Keratinocyte (primary cell): ENCODE results near the gene C2. TPM values are rescaled to one million over a fixed set of nuclear protein-coding genes. Genes with fewer than 3 reads are reported as not detected.

Experiments
- DNase-seq: peaks from one replicate; pipeline ENCODE4 v3.0.0-alpha.2; 2011; ENCODE audit warnings: low read depth, missing footprints, low spot score
- FAIRE-seq: peaks from 2 replicates; lab custom pipeline; 2011; peaks lifted over from hg19 to GRCh38; lab: Jason Lieb, UNC
- H2AFZ ChIP-seq: 2 replicates; pipeline ENCODE4 v1.6.0; 2012; ENCODE audit warnings: low read length, control low read depth, inconsistent platforms; ENCODE audit not compliant: control insufficient read depth
- H3K27ac ChIP-seq: 2 replicates; pipeline ENCODE4 v1.5.1; 2011; ENCODE audit warnings: low read length; ENCODE audit not compliant: control insufficient read depth, insufficient read depth
- H3K27me3 ChIP-seq: 3 replicates; pipeline ENCODE4 v1.6.0; 2011; ENCODE audit warnings: low read length; ENCODE audit not compliant: control insufficient read depth, insufficient read depth; ENCODE audit errors: extremely low read depth
- H3K36me3 ChIP-seq, 2 experiments: 2 replicates in 1 of 2; 3 replicates in 1 of 2; pipeline ENCODE4 v1.5.1; 2011; ENCODE audit warnings: low read length in 2 of 2, mild to moderate bottlenecking in 1 of 2; ENCODE audit not compliant: control insufficient read depth in 2 of 2, insufficient read depth in 2 of 2; ENCODE audit errors: extremely low read depth in 1 of 2
- H3K4me1 ChIP-seq: 3 replicates; pipeline ENCODE4 v1.5.1; 2011; ENCODE audit warnings: low read length; ENCODE audit not compliant: control insufficient read depth, insufficient read depth; ENCODE audit errors: extremely low read depth
- H3K4me2 ChIP-seq: 3 replicates; pipeline ENCODE4 v1.6.0; 2011; ENCODE audit warnings: low read depth, low read length; ENCODE audit not compliant: control insufficient read depth, insufficient read depth; ENCODE audit errors: extremely low read depth
- H3K4me3 ChIP-seq, 3 experiments: fragments of 200-600 bp in 1 of 3; sonication (generic) in 1 of 3; 2 replicates in 2 of 3; 3 replicates in 1 of 3; pipeline ENCODE4 v1.5.1; 2011 to 2016; ENCODE audit warnings: low read length in 3 of 3, mild to moderate bottlenecking in 3 of 3, control low read depth in 2 of 3, inconsistent platforms in 1 of 3, low read depth in 1 of 3, mixed read lengths in 1 of 3, mixed run types in 1 of 3, moderate library complexity in 1 of 3; ENCODE audit not compliant: control insufficient read depth in 2 of 3, insufficient read depth in 2 of 3; ENCODE audit errors: extremely low read depth in 1 of 3
- H3K79me2 ChIP-seq: 2 replicates; pipeline ENCODE4 v1.6.0; 2012; ENCODE audit warnings: low read length; ENCODE audit not compliant: control insufficient read depth, insufficient read depth
- H3K9ac ChIP-seq: 3 replicates; pipeline ENCODE4 v1.6.0; 2011; ENCODE audit warnings: low read length; ENCODE audit not compliant: control insufficient read depth, insufficient read depth; ENCODE audit errors: extremely low read depth
- H3K9me1 ChIP-seq: 3 replicates; pipeline ENCODE4 v1.6.0; 2011; ENCODE audit warnings: low read length; ENCODE audit not compliant: control insufficient read depth, insufficient read depth; ENCODE audit errors: extremely low read depth
- H3K9me3 ChIP-seq: 2 replicates; pipeline ENCODE4 v1.5.1; 2012; ENCODE audit warnings: low read depth, low read length; ENCODE audit not compliant: control insufficient read depth
- H4K20me1 ChIP-seq: 3 replicates; pipeline ENCODE4 v1.6.0; 2011; ENCODE audit warnings: low read length; ENCODE audit not compliant: control insufficient read depth, insufficient read depth; ENCODE audit errors: extremely low read depth
- EZH2 ChIP-seq: IDR thresholded peaks from one replicate; pipeline ENCODE4 v1.6.1; 2012; ENCODE audit warnings: inconsistent platforms, mild to moderate bottlenecking, low read length, moderate library complexity
- dilution Hi-C: fragments of 300-500 bp; cut with MboI; formaldehyde crosslinking; loops from one replicate; pipeline ENCODE4 v1.7.0; 2020; ENCODE audit warnings: low sequenced_read_pairs; ENCODE audit not compliant: extremely low pct_ligation_motif_present
- polyA plus RNA-seq, 5 experiments: library from polyadenylated mRNA; depleted of rRNA in 3 of 5; stranded (reverse) in 3 of 5; stranded (forward) in 1 of 5; unstranded in 1 of 5; fragments of >200 nt; gene quantifications; 1 replicate in 1 of 5; 2 replicates in 3 of 5; 3 replicates in 1 of 5; pipeline versions ENCODE4 v1.2.1 to v1.2.3, GENCODE V29; 2011 to 2012; ENCODE audit warnings: missing spikeins in 2 of 5, low read depth in 1 of 5, low replicate concordance in 1 of 5
- TF ChIP-seq, protein P1 (sequence below), 3 experiments: IDR thresholded peaks in 1 of 3; conservative IDR thresholded peaks in 1 of 3; optimal IDR thresholded peaks in 1 of 3; 2 replicates in 2 of 3; 3 replicates in 1 of 3; pipeline versions ENCODE3 to v1.5.1; 2011; ENCODE audit warnings: low read length in 3 of 3, mild to moderate bottlenecking in 3 of 3, moderate library complexity in 2 of 3, control low read depth in 1 of 3, inconsistent platforms in 1 of 3; ENCODE audit not compliant: insufficient read depth in 2 of 3; ENCODE audit errors: extremely low read depth in 1 of 3

Gene C2
- polyA plus RNA-seq, 1 donor (not counting 4 experiments of a cell fraction or from before 2014, with no cell fraction given) = not detected

DNA sequence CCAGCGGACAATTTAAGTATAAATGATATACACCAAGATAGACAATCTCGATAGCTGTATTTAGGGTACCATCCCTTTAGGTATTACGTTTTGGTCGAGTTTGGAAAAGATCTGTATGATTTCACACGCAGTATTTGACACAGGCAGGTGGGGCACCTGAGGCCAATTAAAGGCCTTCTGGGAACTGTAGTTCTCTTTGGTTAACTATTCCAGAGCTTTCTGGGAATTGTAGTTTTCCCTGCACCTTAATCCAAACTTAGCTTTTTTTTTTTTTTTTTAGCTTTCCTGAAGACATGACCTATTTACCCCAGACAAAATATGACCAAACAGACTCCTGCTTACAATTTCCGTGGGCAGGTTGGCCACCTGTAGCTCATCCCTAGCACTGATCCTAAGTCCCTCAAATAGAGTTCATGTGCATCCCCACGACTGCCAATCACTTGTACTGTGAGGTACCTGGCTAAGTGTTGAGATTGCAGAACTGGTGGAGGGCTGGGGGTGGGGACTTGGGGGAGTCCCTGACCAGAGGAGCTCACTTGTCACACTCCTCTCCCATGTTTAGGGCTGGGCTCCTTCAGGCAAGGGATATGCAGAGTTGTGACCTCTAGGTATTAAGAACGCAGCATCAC is 29.0 kb upstream of the C2 start:
- H3K36me3 ChIP-seq = peaks cover 1 to 5% of the 10 kb centered on the region in 2 experiments
- H3K4me2 ChIP-seq = peak overlapping the region; percentile 95
- no peaks in the 10 kb centered on the region for H3K9me1 ChIP-seq
- H3K79me2 ChIP-seq = no peaks in the 10 kb centered on the region
- peak overlapping the region; percentile 80 for H3K9ac ChIP-seq
- no peak for DNase-seq
- H3K4me1 ChIP-seq = peaks cover 13% of the 10 kb centered on the region
- no peak for TF ChIP-seq EZH2
- TF ChIP-seq, protein P1, sequence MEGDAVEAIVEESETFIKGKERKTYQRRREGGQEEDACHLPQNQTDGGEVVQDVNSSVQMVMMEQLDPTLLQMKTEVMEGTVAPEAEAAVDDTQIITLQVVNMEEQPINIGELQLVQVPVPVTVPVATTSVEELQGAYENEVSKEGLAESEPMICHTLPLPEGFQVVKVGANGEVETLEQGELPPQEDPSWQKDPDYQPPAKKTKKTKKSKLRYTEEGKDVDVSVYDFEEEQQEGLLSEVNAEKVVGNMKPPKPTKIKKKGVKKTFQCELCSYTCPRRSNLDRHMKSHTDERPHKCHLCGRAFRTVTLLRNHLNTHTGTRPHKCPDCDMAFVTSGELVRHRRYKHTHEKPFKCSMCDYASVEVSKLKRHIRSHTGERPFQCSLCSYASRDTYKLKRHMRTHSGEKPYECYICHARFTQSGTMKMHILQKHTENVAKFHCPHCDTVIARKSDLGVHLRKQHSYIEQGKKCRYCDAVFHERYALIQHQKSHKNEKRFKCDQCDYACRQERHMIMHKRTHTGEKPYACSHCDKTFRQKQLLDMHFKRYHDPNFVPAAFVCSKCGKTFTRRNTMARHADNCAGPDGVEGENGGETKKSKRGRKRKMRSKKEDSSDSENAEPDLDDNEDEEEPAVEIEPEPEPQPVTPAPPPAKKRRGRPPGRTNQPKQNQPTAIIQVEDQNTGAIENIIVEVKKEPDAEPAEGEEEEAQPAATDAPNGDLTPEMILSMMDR (optimal IDR thresholded peaks at IDR 0.05 in 1 of 3, IDR thresholded peaks at IDR 0.05 in 1 of 3, conservative IDR thresholded peaks at IDR 0.05 in 1 of 3; ENCODE audit: extremely low read depth in 1 of 3, insufficient read depth in 2 of 3, low read length in 3 of 3) = peak in 1 of 3 experiments; percentile 11
- H2AFZ ChIP-seq = peak overlapping the region; percentile 89
- FAIRE-seq = peak; percentile 20
- H4K20me1 ChIP-seq = no peaks in the 10 kb centered on the region
- no peaks in the 10 kb centered on the region for H3K9me3 ChIP-seq
- dilution Hi-C loops = no loop called here
- H3K4me3 ChIP-seq = peak overlapping the region; percentile 83 to 88 (median 85)
- H3K27ac ChIP-seq = peak overlapping the region; percentile 74
- no peaks in the 10 kb centered on the region for H3K27me3 ChIP-seq

DNA sequence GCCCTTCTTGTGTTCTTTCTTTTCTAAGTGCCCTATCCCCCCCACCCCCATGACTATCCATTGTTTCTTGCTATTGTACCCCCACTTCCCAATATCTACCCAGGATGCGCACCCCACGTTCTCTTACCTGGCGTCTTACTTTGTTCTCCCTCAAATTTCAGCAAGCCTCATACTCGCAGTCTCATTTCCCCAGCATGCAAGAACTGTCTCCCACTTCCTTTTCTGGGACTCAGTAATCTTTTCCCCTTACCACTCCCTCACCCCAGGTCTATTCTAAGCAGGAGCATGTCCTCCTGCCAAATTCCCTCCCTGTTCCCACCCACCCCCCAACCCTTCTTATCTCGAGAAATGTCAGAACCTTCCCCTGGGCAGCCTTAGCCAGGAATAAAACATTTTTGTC is 28.3 kb upstream of the C2 start:
- dilution Hi-C loops = no loop called here
- peaks cover 13% of the 10 kb centered on the region for H3K4me1 ChIP-seq
- no peak for FAIRE-seq

More for the DNA sequence above, 28.3 kb upstream of the C2 start:
- Histone ChIP-seq H3K27me3 (no peaks in the 10 kb centered on the region), H3K9me1 (no peaks in the 10 kb centered on the region), H2AFZ (no peak overlapping the region), H3K79me2 (no peaks in the 10 kb centered on the region), H3K9ac (no peak overlapping the region), H3K4me3 (no peak overlapping the region), H3K36me3 (peaks cover 1 to 5% of the 10 kb centered on the region in 2 experiments), H3K9me3 (no peaks in the 10 kb centered on the region), H3K4me2 (no peak overlapping the region), H3K27ac (no peak overlapping the region), H4K20me1 (no peaks in the 10 kb centered on the region)
- no peak for DNase-seq
- TF ChIP-seq, protein P1 (optimal IDR thresholded peaks at IDR 0.05 in 1 of 3, IDR thresholded peaks at IDR 0.05 in 1 of 3, conservative IDR thresholded peaks at IDR 0.05 in 1 of 3; ENCODE audit: extremely low read depth in 1 of 3, insufficient read depth in 2 of 3, low read length in 3 of 3) = no peak
- TF ChIP-seq EZH2 = no peak
